Vagina (tissue), 2 donors: Measurements from ENCODE around the gene TTC32.

Source experiments
- POLR2A ChIP-seq, 2 donors: fragments of 450-650 bp; IDR thresholded peaks; one replicate each; pipeline ENCODE4 v1.6.1; 2017; ENCODE audit warnings: antibody characterized with exemption in 2 of 2, mild to moderate bottlenecking in 2 of 2, moderate library complexity in 2 of 2
- POLR2AphosphoS5 ChIP-seq, 2 donors: sonication (generic); formaldehyde crosslinking; IDR thresholded peaks; one replicate each; pipeline ENCODE4 v1.9.0; 2017; ENCODE audit warnings: antibody characterized with exemption in 2 of 2, mild to moderate bottlenecking in 2 of 2, low read depth in 1 of 2; ENCODE audit not compliant: insufficient read depth in 1 of 2
- TF ChIP-seq, protein P1 (sequence below), 3 experiments: fragments of 450-650 bp in 2 of 3; fragments of 200-600 bp in 1 of 3; sonication (generic) in 1 of 3; IDR thresholded peaks; one replicate each; pipeline ENCODE4 v1.5.1; 2017 to 2019; ENCODE audit warnings: antibody characterized with exemption in 3 of 3, mild to moderate bottlenecking in 2 of 3, moderate library complexity in 2 of 3

GRCh38 chr2:19871836-19872235, 29.9 kb downstream of the TTC32 start:
- TF ChIP-seq, protein P1, sequence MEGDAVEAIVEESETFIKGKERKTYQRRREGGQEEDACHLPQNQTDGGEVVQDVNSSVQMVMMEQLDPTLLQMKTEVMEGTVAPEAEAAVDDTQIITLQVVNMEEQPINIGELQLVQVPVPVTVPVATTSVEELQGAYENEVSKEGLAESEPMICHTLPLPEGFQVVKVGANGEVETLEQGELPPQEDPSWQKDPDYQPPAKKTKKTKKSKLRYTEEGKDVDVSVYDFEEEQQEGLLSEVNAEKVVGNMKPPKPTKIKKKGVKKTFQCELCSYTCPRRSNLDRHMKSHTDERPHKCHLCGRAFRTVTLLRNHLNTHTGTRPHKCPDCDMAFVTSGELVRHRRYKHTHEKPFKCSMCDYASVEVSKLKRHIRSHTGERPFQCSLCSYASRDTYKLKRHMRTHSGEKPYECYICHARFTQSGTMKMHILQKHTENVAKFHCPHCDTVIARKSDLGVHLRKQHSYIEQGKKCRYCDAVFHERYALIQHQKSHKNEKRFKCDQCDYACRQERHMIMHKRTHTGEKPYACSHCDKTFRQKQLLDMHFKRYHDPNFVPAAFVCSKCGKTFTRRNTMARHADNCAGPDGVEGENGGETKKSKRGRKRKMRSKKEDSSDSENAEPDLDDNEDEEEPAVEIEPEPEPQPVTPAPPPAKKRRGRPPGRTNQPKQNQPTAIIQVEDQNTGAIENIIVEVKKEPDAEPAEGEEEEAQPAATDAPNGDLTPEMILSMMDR (IDR thresholded peaks at IDR 0.05) = no peak
- no peak for TF ChIP-seq POLR2AphosphoS5 (IDR thresholded peaks at IDR 0.05; ENCODE audit: insufficient read depth in 1 of 2, low read depth in 1 of 2)
- no peak for TF ChIP-seq POLR2A (IDR thresholded peaks at IDR 0.05)
